Activated CD8-positive, alpha-beta memory T cell treated with anti-CD3 and anti-CD28 coated beads for 48 hours (primary cell): ENCODE measurements around the gene PBLD.

Source experiments
- DNase-seq, 3 experiments: peaks; one replicate each; pipeline ENCODE4 v3.0.0-alpha.2; 2020; ENCODE audit warnings: low read depth in 2 of 3, low spot score in 2 of 3

PBLD gene

DNA sequence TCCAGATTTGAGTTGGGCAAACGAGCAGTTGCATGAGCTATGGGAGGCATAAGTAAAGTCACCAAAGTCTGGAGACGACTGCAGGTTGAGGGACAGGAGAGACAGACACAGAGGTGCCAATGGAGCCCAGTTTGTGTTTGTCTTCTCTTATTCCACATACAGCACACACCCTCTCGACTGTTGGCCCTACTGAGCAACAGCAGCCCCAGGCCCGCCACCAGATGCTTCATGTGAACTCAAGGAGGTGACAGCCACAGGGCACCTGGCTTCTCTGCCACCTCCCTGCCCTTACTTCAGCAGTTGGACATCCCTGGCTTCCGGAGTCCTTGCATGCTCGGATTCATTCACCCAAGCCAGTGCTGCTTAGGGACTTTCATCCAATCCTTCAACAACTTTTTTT lies 94.4 kb downstream of the PBLD start:
- no peak for DNase-seq

DNA sequence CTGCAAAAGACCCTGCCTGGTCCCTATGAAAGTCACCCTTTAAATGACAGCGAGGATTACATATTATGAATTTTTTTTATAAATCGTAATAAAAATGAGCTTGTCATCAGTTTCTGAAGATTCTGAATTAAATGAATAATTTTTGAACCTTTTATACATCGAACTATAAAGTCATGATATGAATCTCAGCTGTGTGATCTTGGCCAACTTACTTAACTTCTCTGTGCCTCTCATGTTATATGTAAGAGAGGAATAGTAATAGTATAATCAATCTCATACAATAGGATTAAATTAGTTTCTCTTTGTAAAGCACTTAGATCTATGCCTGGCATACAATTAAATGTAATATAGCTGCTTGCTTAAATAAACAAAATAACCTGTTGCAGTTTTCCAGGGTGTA lies 95.6 kb downstream of the PBLD start:
- no peak for DNase-seq

DNA sequence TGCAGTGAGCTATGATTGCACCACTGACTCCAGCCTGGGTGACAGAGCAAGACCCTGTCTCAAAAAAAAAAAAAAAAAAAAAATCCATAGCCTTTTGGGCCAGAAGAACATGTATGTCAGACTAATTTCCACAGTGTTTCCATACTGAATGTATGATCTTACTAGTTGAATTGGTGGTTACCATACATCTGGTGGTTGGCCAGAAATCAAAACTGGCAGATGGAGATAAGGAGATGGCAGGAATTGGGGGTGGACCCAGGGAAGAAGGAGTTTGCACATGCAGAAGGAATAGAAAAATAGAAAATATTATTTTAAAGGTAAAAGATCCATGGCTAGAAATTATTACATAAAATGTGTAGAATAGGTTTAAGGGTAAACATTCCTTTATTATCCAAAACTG lies 97.1 kb downstream of the PBLD start:
- no peak for DNase-seq

DNA sequence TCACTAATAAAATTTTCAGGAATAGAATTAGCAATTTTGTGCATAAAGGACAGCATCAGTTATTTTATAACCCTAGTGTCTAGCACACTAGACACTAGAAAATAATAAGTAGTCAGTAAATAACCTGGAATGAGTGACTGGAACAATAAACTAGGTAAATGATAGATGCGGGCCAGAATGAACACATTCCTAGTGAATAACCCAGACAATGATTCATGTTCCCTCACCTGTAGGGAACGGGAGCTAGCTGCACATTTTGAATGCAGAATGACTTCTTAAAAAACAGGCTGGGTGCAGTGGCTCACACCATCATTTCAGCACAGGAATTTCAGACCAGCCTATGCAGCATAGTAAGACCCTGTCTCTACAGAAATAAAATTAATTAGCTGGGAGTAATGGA lies 97.6 kb downstream of the PBLD start:
- DNase-seq: no peak

DNA sequence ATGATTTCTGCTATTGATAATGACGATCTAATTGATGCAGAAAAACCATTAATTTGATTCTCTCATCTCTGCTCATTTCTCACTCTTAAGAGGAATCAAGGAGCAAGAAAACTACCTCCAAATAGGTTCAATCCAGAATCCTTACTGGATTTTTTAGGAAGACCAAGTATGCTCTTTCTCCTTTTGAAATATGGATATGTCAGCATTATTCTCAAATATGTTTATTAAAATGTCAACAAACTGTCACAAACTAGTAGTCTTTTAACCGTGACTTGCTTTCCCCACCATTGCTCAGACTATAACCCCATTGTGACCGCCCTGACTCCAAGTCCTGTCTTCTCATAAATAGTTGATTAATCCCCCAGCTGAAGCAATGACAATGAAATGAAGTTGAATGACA lies 99.7 kb downstream of the PBLD start:
- DNase-seq: no peak
